ENCODE measurements around the gene MAL. TPM values are rescaled to one million over a fixed set of nuclear protein-coding genes. Genes with fewer than 3 reads are reported as not detected.

Gene MAL
- polyA plus RNA-seq, 1 donor from 2014 or later, result 10.2 TPM

GRCh38 chr2:94993176-94994062, 32.1 kb upstream of the MAL start:
- Mint-ChIP-seq H3K27ac (no peak overlapping the region), H3K4me3 (no peak overlapping the region), H3K9me3 (peaks cover 0 to 2% (median 0%) of the 10 kb centered on the region in 3 donors), H3K36me3 (no peaks in the 10 kb centered on the region), H3K4me1 (no peaks in the 10 kb centered on the region), H3K27me3 (peaks cover 2% of the 10 kb centered on the region)

- no peak overlapping the region for H3K27ac Mint-ChIP-seq
- peaks cover 2% of the 10 kb centered on the region for H3K27me3 Mint-ChIP-seq
- no peak overlapping the region for H3K4me3 Mint-ChIP-seq
- H3K36me3 Mint-ChIP-seq, result no peaks in the 10 kb centered on the region
- H3K9me3 Mint-ChIP-seq, result peaks cover 0 to 2% (median 0%) of the 10 kb centered on the region in 3 donors
- H3K4me1 Mint-ChIP-seq, result no peaks in the 10 kb centered on the region
These were observed 31.2 kb upstream of the MAL start for GRCh38 chr2:94994063-94994913.

DNA sequence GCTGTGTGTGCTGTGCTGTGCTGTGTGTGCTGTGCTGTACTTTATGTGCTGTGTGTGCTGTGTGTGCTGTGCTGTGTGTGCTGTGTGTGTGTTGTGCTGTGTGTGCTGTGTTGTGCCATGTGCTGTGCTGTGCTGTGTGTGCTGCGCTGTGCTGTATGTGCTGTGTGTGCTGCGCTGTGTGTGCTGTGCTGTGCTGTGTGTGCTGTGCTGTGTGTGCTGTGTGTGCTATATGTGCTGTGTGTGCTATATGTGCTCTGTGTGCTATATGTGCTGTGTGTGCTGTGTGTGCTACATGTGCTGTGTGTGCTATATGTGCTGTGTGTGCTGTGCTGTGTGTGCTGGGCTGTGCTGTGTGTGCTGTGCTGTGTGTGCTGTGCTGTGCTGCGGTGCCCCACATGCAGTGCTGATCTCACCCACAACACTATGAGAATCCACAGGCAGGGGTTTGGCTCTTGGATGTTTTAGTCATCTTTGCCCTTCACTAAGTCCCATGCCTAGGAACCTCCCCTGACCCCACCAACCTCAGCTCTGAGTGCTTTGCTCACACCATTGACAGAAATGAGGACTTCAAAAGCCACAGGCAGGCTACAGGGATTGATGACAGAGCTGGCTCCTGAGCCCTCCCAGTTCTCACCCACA, 30.5 kb upstream of the MAL start:
- H3K27ac Mint-ChIP-seq, result no peak overlapping the region
- H3K4me1 Mint-ChIP-seq, result no peaks in the 10 kb centered on the region
- no peak overlapping the region for H3K4me3 Mint-ChIP-seq
- H3K27me3 Mint-ChIP-seq, result peaks cover 2% of the 10 kb centered on the region
- H3K36me3 Mint-ChIP-seq, result no peaks in the 10 kb centered on the region
- peaks cover 0 to 2% (median 0%) of the 10 kb centered on the region in 3 donors for H3K9me3 Mint-ChIP-seq

GRCh38 chr2:94995553-94996304, 29.8 kb upstream of the MAL start:
- Mint-ChIP-seq H3K9me3 (peaks cover 0 to 2% (median 0%) of the 10 kb centered on the region in 3 donors), H3K27me3 (peaks cover 2% of the 10 kb centered on the region), H3K36me3 (no peaks in the 10 kb centered on the region), H3K27ac (no peak overlapping the region), H3K4me3 (no peak overlapping the region), H3K4me1 (no peaks in the 10 kb centered on the region)

GRCh38 chr2:94996305-94997100, 29.0 kb upstream of the MAL start:
- no peak overlapping the region for H3K27ac Mint-ChIP-seq
- peaks cover 0 to 2% (median 0%) of the 10 kb centered on the region in 3 donors for H3K9me3 Mint-ChIP-seq
- no peaks in the 10 kb centered on the region for H3K4me1 Mint-ChIP-seq
- no peak overlapping the region for H3K4me3 Mint-ChIP-seq
- H3K27me3 Mint-ChIP-seq, result peaks cover 2% of the 10 kb centered on the region
- no peaks in the 10 kb centered on the region for H3K36me3 Mint-ChIP-seq

DNA sequence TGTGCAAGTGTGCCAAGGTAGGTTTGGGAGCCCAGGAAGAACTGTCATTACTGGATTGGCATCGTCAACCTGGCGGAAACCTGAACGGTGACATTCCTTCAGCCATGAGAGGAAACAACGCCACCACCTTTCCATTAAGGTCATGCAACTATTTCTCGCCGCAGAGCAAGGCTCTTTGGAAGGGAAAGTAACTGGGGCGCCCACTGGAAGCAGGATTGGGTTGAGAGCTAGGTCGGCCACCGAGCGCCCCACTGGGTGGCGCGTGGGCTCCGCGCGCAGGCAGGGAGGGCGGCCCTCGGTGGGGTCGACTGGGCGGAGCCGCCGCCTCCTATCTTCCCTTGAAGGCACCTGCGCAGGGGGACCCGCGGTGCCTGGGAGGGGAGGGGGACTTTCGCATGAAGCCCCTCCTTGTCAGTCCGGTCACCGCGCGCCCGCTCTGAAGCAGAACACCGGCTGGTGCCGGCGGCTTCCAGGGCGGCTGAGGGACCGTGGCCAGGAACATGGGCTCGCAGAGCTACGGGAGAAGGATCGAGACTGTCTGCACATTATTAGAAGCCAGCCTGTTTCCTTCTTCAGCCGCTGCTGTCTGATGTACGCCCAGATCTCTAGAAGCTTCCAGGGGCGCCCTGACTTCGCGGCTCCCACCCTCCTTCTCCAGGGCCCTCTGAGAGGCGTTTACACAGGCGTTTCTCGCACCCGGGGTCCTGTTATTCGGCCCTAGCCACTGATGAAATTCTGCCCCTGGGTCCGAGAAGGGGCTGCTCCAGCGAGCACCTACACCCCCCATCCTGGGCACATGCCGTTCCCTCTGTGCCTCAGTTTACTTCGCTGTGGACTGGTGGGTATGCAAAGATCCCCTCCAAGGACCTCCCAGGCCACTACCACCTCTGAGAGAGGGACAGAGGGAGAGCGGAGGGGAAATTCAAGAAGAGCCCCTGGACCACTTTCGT, 27.3 kb upstream of the MAL start:
- Mint-ChIP-seq H3K9me3 (peaks cover 0 to 2% (median 0%) of the 10 kb centered on the region in 3 donors), H3K27me3 (peaks cover 2% of the 10 kb centered on the region), H3K4me1 (no peaks in the 10 kb centered on the region)

GRCh38 chr2:94999431-94999883, 26.1 kb upstream of the MAL start:
- H3K36me3 Mint-ChIP-seq, result no peaks in the 10 kb centered on the region
- no peak overlapping the region for H3K4me3 Mint-ChIP-seq
- peaks cover 2% of the 10 kb centered on the region for H3K27me3 Mint-ChIP-seq
- no peaks in the 10 kb centered on the region for H3K4me1 Mint-ChIP-seq
- no peak overlapping the region for H3K27ac Mint-ChIP-seq
- peaks cover 0 to 2% (median 0%) of the 10 kb centered on the region in 3 donors for H3K9me3 Mint-ChIP-seq

More for the DNA sequence above, 27.3 kb upstream of the MAL start:
- H3K27ac Mint-ChIP-seq, result no peak overlapping the region
- no peaks in the 10 kb centered on the region for H3K36me3 Mint-ChIP-seq
- H3K4me3 Mint-ChIP-seq, result no peak overlapping the region

GRCh38 chr2:95001051-95001562, 24.4 kb upstream of the MAL start:
- Mint-ChIP-seq H3K36me3 (no peaks in the 10 kb centered on the region), H3K27ac (no peak overlapping the region), H3K4me3 (no peak overlapping the region), H3K27me3 (peaks cover 4% of the 10 kb centered on the region), H3K9me3 (no peaks in the 10 kb centered on the region), H3K4me1 (no peaks in the 10 kb centered on the region)

DNA sequence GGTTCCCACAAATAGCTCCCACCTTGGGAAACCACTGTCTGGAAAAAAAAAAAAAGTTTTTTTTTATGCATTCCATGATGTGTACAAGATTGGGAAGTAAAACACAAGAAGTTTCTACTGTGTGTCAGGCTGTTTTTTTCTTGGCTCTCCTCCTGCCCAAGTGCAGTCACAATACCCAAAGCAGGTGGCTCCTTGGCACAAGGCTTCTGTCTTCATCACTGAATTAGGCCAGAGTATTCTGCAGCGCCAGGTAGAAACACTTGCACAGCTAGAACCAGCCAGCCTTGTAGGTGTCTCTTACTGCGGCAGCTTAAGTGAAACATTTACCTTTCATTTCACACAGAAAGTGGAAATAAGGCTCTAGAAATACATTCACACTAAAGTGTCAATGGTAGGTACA, 23.8 kb upstream of the MAL start:
- H3K4me1 Mint-ChIP-seq, result no peaks in the 10 kb centered on the region
- H3K36me3 Mint-ChIP-seq, result no peaks in the 10 kb centered on the region

GRCh38 chr2:95002498-95002897, 23.0 kb upstream of the MAL start:
- no peaks in the 10 kb centered on the region for H3K4me1 Mint-ChIP-seq
- H3K36me3 Mint-ChIP-seq, result no peaks in the 10 kb centered on the region
- peaks cover 4% of the 10 kb centered on the region for H3K27me3 Mint-ChIP-seq
- H3K9me3 Mint-ChIP-seq, result no peaks in the 10 kb centered on the region
- H3K27ac Mint-ChIP-seq, result no peak overlapping the region
- H3K4me3 Mint-ChIP-seq, result no peak overlapping the region

More for the DNA sequence above, 23.8 kb upstream of the MAL start:
- H3K9me3 Mint-ChIP-seq, result no peaks in the 10 kb centered on the region
- peaks cover 4% of the 10 kb centered on the region for H3K27me3 Mint-ChIP-seq
- no peak overlapping the region for H3K4me3 Mint-ChIP-seq
- no peak overlapping the region for H3K27ac Mint-ChIP-seq

GRCh38 chr2:95004287-95004686, 21.2 kb upstream of the MAL start:
- H3K4me3 Mint-ChIP-seq, result no peak overlapping the region
- no peak overlapping the region for H3K27ac Mint-ChIP-seq
- H3K36me3 Mint-ChIP-seq, result no peaks in the 10 kb centered on the region
- peaks cover 2% of the 10 kb centered on the region for H3K27me3 Mint-ChIP-seq
- H3K4me1 Mint-ChIP-seq, result no peaks in the 10 kb centered on the region
- no peaks in the 10 kb centered on the region for H3K9me3 Mint-ChIP-seq

- Mint-ChIP-seq H3K27ac (no peak overlapping the region), H3K36me3 (no peaks in the 10 kb centered on the region), H3K4me3 (no peak overlapping the region), H3K27me3 (peaks cover 2% of the 10 kb centered on the region), H3K9me3 (no peaks in the 10 kb centered on the region), H3K4me1 (no peaks in the 10 kb centered on the region)
These were observed 20.8 kb upstream of the MAL start for GRCh38 chr2:95004711-95005110.

- Mint-ChIP-seq H3K9me3 (no peaks in the 10 kb centered on the region), H3K4me3 (no peak overlapping the region), H3K27me3 (peaks cover 2% of the 10 kb centered on the region), H3K36me3 (no peaks in the 10 kb centered on the region), H3K4me1 (no peaks in the 10 kb centered on the region), H3K27ac (no peak overlapping the region)
These were observed 19.8 kb upstream of the MAL start for GRCh38 chr2:95005726-95006125.
